NT2/D1 (cell line): ENCODE data around the gene TMSB10.
"Not testable (repeated sequence)": the region's sequence is repeated elsewhere in the genome, so short reads cannot be mapped to it uniquely, and the experiment has no call there.

Experiments
- DNase-seq: peaks from one replicate; pipeline ENCODE4 v3.0.0-alpha.2; 2011; ENCODE audit warnings: low read depth, low spot score
- H3K27me3 ChIP-seq: 2 replicates; pipeline ENCODE4 v1.6.0; 2011; ENCODE audit warnings: mild to moderate bottlenecking; ENCODE audit not compliant: insufficient read length, insufficient read depth
- H3K36me3 ChIP-seq: 2 replicates; pipeline ENCODE4 v1.6.1; 2011; ENCODE audit warnings: mild to moderate bottlenecking, low read length, mixed read lengths; ENCODE audit not compliant: insufficient read depth, insufficient read length
- H3K4me1 ChIP-seq: 2 replicates; pipeline ENCODE4 v1.5.1; 2011; ENCODE audit not compliant: insufficient read depth, insufficient read length
- H3K4me3 ChIP-seq: 2 replicates; pipeline ENCODE4 v1.5.1; 2011; ENCODE audit warnings: low read depth; ENCODE audit not compliant: insufficient read length
- H3K9ac ChIP-seq: 2 replicates; pipeline ENCODE4 v1.6.0; 2011; ENCODE audit warnings: low read depth; ENCODE audit not compliant: insufficient read length
- H3K9me3 ChIP-seq: 2 replicates; pipeline ENCODE4 v1.5.1; 2011; ENCODE audit warnings: mild to moderate bottlenecking, low read length; ENCODE audit not compliant: insufficient read depth
- SUZ12 ChIP-seq: IDR thresholded peaks from 2 replicates; pipeline ENCODE4 v1.6.1; 2011; ENCODE audit not compliant: insufficient read length, insufficient read depth; ENCODE audit errors: extremely low read depth
- YY1 ChIP-seq: IDR thresholded peaks from 2 replicates; pipeline ENCODE4 v1.6.1; 2011; ENCODE audit not compliant: insufficient read length, insufficient read depth
- ZNF274 ChIP-seq: IDR thresholded peaks from 2 replicates; pipeline ENCODE4 v1.6.1; 2011; ENCODE audit warnings: mild to moderate bottlenecking, low read depth, low read length

Gene TMSB10

GRCh38 chr2:84908948-84909713 is 3.7 kb downstream of the TMSB10 start:
- Histone ChIP-seq H3K9me3 (no peaks in the 10 kb centered on the region), H3K9ac (no peak overlapping the region), H3K4me3 (no peak overlapping the region), H3K4me1 (no peaks in the 10 kb centered on the region), H3K27me3 (peaks cover 2% of the 10 kb centered on the region), H3K36me3 (peaks cover 25% of the 10 kb centered on the region)
- TF ChIP-seq SUZ12 (no peak), ZNF274 (no peak)
- DNase-seq, result no peak

GRCh38 chr2:84911135-84911678 is 5.8 kb downstream of the TMSB10 start:
- TF ChIP-seq ZNF274 (no peak), SUZ12 (no peak), YY1 (no peak)
- Histone ChIP-seq H3K9ac (no peak overlapping the region), H3K9me3 (no peaks in the 10 kb centered on the region)

GRCh38 chr2:84912984-84913383 is 7.5 kb downstream of the TMSB10 start:
- Histone ChIP-seq H3K36me3 (peaks cover 11% of the 10 kb centered on the region), H3K9ac (no peak overlapping the region), H3K9me3 (no peaks in the 10 kb centered on the region), H3K4me3 (no peak overlapping the region), H3K4me1 (no peaks in the 10 kb centered on the region), H3K27me3 (no peaks in the 10 kb centered on the region)
- TF ChIP-seq YY1 (no peak), ZNF274 (no peak), SUZ12 (no peak)
- no peak for DNase-seq

More at GRCh38 chr2:84911135-84911678, 5.8 kb downstream of the TMSB10 start:
- Histone ChIP-seq H3K27me3 (no peaks in the 10 kb centered on the region), H3K36me3 (peaks cover 19% of the 10 kb centered on the region), H3K4me1 (no peaks in the 10 kb centered on the region), H3K4me3 (no peak overlapping the region)
- no peak for DNase-seq

GRCh38 chr2:84914334-84914733 is 8.9 kb downstream of the TMSB10 start:
- Histone ChIP-seq H3K36me3 (peaks cover 7% of the 10 kb centered on the region), H3K4me3 (no peak overlapping the region), H3K9ac (no peak overlapping the region), H3K27me3 (no peaks in the 10 kb centered on the region), H3K4me1 (no peaks in the 10 kb centered on the region), H3K9me3 (no peaks in the 10 kb centered on the region)
- no peak for TF ChIP-seq SUZ12
- no peak for TF ChIP-seq YY1
- TF ChIP-seq ZNF274, result no peak
- DNase-seq, result no peak

- not testable (repeated sequence) for DNase-seq, H3K36me3 ChIP-seq, H3K4me3 ChIP-seq, H3K9me3 ChIP-seq, H3K27me3 ChIP-seq, H3K4me1 ChIP-seq, H3K9ac ChIP-seq
Observed at GRCh38 chr2:84915675-84916074, 10.2 kb downstream of the TMSB10 start.

- H3K9ac ChIP-seq, DNase-seq, H3K9me3 ChIP-seq, H3K4me3 ChIP-seq, H3K4me1 ChIP-seq, H3K36me3 ChIP-seq, H3K27me3 ChIP-seq: not testable (repeated sequence)
Observed at GRCh38 chr2:84917821-84918220, 12.4 kb downstream of the TMSB10 start.

GRCh38 chr2:84918430-84918829 is 13.0 kb downstream of the TMSB10 start:
- no peak for TF ChIP-seq YY1
- no peak for DNase-seq
- H3K9ac ChIP-seq, result no peak overlapping the region
- H3K4me1 ChIP-seq, result no peaks in the 10 kb centered on the region
- no peaks in the 10 kb centered on the region for H3K36me3 ChIP-seq
- H3K9me3 ChIP-seq, result no peaks in the 10 kb centered on the region
- H3K27me3 ChIP-seq, result no peaks in the 10 kb centered on the region
- H3K4me3 ChIP-seq, result no peak overlapping the region

GRCh38 chr2:84919885-84920580 is 14.6 kb downstream of the TMSB10 start:
- Histone ChIP-seq H3K9ac (no peak overlapping the region), H3K4me1 (peaks cover 2% of the 10 kb centered on the region), H3K9me3 (no peaks in the 10 kb centered on the region), H3K36me3 (no peaks in the 10 kb centered on the region), H3K27me3 (no peaks in the 10 kb centered on the region), H3K4me3 (no peak overlapping the region)
- no peak for TF ChIP-seq ZNF274
- TF ChIP-seq YY1, result no peak
- TF ChIP-seq SUZ12, result no peak
- DNase-seq, result no peak
